Activated CD8-positive, alpha-beta T cell treated with anti-CD3 and anti-CD28 coated beads for 36 hours (primary cell): ENCODE data around the gene CAMTA1. TPM values are rescaled to one million over a fixed set of nuclear protein-coding genes. Genes with fewer than 3 reads are reported as not detected.
"Not testable (repeated sequence)": the region's sequence is repeated elsewhere in the genome, so short reads cannot be mapped to it uniquely, and the experiment has no call there.

ENCODE experiments used
- ATAC-seq: fragments of 200-7000 bp; cut with Tn5 transposase; one replicate; pipeline ENCODE4 v1.10.0; 2021; ENCODE audit warnings: mild to moderate bottlenecking, moderate library complexity
- CTCF ChIA-PET: fragments of 350-600 bp; sonication (Branson Sonifier 250); formaldehyde crosslinking; loops from one replicate; lab custom pipeline; 2021; ENCODE audit warnings: antibody characterized with exemption; lab: Charles Lee
- POLR2A ChIA-PET: fragments of 350-600 bp; sonication (Branson Sonifier 250); formaldehyde crosslinking; loops from one replicate; lab custom pipeline; 2021; ENCODE audit warnings: antibody characterized with exemption; lab: Charles Lee
- DNase-seq: peaks from one replicate; pipeline ENCODE4 v3.0.0-alpha.2; 2020
- H3K27ac Mint-ChIP-seq: one replicate; pipeline ENCODE4 v1.8.0; 2021; ENCODE audit warnings: mild to moderate bottlenecking, mixed read lengths
- H3K27me3 Mint-ChIP-seq: one replicate; pipeline ENCODE4 v1.8.0; 2021; ENCODE audit warnings: mixed read lengths
- H3K36me3 Mint-ChIP-seq: one replicate; pipeline ENCODE4 v1.8.0; 2021; ENCODE audit warnings: low read depth, mixed read lengths
- H3K4me1 Mint-ChIP-seq: one replicate; pipeline ENCODE4 v1.8.0; 2021; ENCODE audit warnings: low read depth, mixed read lengths
- H3K4me3 Mint-ChIP-seq: one replicate; pipeline ENCODE4 v1.8.0; 2021; ENCODE audit warnings: mild to moderate bottlenecking, moderate library complexity, mixed read lengths
- H3K9me3 Mint-ChIP-seq: one replicate; pipeline ENCODE4 v1.8.0; 2021; ENCODE audit warnings: mixed read lengths
- intact Hi-C: fragments of 100-400 bp; cut with micrococcal nuclease; formaldehyde crosslinking; loops from one replicate; pipeline ENCODE4 v1.10.0; 2022
- total RNA-seq, 2 experiments: library from RNA; stranded (reverse); gene quantifications; one replicate each; pipeline ENCODE4 v1.2.3, GENCODE V29; 2021
- TF ChIP-seq, protein P1 (sequence below): fragments of 200-600 bp; IDR thresholded peaks from one replicate; pipeline ENCODE4 v1.8.0; 2022; ENCODE audit warnings: antibody characterized with exemption, mild to moderate bottlenecking

Gene CAMTA1
- total RNA-seq, 2 experiments from 2014 or later: 67.7 to 70.9 TPM

DNA sequence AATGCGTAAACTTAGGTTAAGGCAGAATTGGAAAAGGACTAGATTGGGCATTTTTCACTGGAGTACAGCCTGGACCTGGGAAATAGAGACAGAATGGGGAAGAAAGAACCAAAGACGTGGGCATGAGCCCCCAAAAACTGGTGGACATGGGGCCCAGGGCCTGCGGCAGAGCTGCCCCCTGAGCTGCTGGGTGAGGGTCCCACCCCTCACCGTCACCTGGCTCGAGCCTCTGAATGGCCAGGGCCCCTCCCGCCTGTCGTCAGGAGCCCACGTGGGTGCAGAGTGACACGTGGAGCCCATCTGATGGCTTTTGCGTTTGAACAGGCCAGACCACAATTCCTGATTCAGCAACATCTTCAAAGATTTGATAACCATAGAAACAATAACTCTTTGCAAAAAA is 624.9 kb downstream of the CAMTA1 start:
- ATAC-seq (no peak), DNase-seq (no peak)
- Mint-ChIP-seq H3K27ac (no peak overlapping the region), H3K4me1 (no peaks in the 10 kb centered on the region), H3K27me3 (no peaks in the 10 kb centered on the region), H3K9me3 (no peaks in the 10 kb centered on the region), H3K36me3 (no peaks in the 10 kb centered on the region), H3K4me3 (no peak overlapping the region)
- TF ChIP-seq, protein P1, sequence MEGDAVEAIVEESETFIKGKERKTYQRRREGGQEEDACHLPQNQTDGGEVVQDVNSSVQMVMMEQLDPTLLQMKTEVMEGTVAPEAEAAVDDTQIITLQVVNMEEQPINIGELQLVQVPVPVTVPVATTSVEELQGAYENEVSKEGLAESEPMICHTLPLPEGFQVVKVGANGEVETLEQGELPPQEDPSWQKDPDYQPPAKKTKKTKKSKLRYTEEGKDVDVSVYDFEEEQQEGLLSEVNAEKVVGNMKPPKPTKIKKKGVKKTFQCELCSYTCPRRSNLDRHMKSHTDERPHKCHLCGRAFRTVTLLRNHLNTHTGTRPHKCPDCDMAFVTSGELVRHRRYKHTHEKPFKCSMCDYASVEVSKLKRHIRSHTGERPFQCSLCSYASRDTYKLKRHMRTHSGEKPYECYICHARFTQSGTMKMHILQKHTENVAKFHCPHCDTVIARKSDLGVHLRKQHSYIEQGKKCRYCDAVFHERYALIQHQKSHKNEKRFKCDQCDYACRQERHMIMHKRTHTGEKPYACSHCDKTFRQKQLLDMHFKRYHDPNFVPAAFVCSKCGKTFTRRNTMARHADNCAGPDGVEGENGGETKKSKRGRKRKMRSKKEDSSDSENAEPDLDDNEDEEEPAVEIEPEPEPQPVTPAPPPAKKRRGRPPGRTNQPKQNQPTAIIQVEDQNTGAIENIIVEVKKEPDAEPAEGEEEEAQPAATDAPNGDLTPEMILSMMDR: no peak
- intact Hi-C loops: no loop called here
- POLR2A ChIA-PET: no interaction called here
- CTCF ChIA-PET: no interaction called here

DNA sequence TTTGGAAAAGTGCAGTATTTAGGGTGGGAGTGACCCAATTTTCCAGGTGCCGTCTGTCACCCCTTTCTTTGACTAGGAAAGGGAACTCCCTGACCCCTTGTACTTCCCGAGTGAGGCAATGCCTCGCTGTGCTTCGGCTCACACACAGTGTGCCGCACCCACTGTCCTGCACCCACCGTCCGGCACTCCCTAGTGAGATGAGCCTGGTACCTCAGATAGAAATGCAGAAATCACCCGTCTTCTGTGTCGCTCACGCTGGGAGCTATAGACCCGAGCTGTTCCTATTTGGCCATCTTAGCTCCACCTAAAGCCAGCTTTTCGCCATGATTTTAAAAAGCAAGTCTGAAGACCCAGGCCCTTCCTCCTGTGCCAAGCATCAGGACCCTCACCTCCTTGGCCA is 632.4 kb downstream of the CAMTA1 start:
- H3K36me3 Mint-ChIP-seq, CTCF ChIA-PET, H3K27ac Mint-ChIP-seq, H3K9me3 Mint-ChIP-seq, H3K4me1 Mint-ChIP-seq, H3K27me3 Mint-ChIP-seq, POLR2A ChIA-PET, ATAC-seq, intact Hi-C loops, DNase-seq, H3K4me3 Mint-ChIP-seq: not testable (repeated sequence)

DNA sequence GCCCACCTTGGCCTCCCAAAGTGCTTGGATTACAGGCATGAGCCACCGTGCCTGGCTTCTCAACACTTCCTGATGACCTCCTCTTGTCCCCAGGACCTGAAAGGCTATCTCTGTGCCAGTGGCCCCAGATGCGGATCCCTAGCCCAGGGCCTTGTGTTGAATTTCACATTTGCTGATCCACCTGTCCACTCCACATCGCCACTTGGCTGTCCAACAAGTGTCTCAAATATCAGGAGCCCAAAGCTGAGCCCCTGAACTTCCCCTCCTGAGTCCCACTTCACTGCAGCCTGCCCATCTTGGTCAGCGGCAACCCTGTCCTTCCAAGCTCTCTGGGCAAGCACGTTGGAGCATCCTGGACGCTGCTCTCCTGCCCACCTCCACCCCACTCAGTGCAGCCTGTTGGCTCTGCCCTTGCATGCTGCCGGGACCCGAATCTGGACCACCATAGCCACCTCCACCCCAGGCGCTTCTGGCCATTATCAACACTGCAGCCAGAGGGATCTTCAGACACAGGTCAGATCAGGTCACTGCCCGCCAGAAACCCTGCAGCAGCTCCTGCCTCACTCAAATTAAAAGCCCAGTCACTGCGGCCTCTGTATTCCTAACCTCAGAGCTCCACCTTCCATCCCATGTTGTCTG is 633.3 kb downstream of the CAMTA1 start:
- TF ChIP-seq, protein P1: no peak
- Mint-ChIP-seq H3K27me3 (peaks cover 6% of the 10 kb centered on the region), H3K4me3 (no peak overlapping the region), H3K9me3 (no peaks in the 10 kb centered on the region), H3K27ac (no peak overlapping the region), H3K36me3 (no peaks in the 10 kb centered on the region), H3K4me1 (no peaks in the 10 kb centered on the region)
- POLR2A ChIA-PET: no interaction called here
- DNase-seq (no peak), ATAC-seq (no peak)
- intact Hi-C loops: no loop called here
- CTCF ChIA-PET: no interaction called here

DNA sequence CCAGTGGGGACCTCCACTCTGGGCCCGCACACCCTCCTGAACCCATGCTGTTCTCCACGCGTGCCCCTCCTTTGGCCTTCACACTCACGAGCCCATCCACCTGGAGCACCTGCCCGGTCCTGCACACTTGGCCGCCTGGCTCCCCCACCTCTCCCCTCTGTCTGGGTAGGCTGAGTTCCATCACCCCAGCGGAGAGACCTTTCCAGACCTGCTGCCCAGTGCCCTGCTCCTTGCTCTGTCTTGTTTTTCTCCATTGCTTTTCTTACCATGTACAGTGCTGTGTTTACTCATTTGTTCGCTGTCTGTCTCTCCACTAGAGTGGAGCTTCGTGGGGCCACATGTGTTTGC is 634.8 kb downstream of the CAMTA1 start:
- H3K9me3 Mint-ChIP-seq: no peaks in the 10 kb centered on the region
- H3K4me3 Mint-ChIP-seq: no peak overlapping the region
- H3K27me3 Mint-ChIP-seq: peaks cover 6% of the 10 kb centered on the region
- no peak overlapping the region for H3K27ac Mint-ChIP-seq
- TF ChIP-seq, protein P1: no peak
- POLR2A ChIA-PET: no interaction called here
- CTCF ChIA-PET: no interaction called here
- H3K4me1 Mint-ChIP-seq: no peaks in the 10 kb centered on the region
- no peaks in the 10 kb centered on the region for H3K36me3 Mint-ChIP-seq
- ATAC-seq (no peak), DNase-seq (no peak)
- intact Hi-C loops: no loop called here

GRCh38 chr1:7420470-7421100 is 635.3 kb downstream of the CAMTA1 start:
- H3K9me3 Mint-ChIP-seq: no peaks in the 10 kb centered on the region
- DNase-seq (no peak), ATAC-seq (no peak)
- no peaks in the 10 kb centered on the region for H3K4me1 Mint-ChIP-seq
- intact Hi-C loops: no loop called here
- ChIA-PET POLR2A (no interaction called here), CTCF (no interaction called here)
- no peak overlapping the region for H3K4me3 Mint-ChIP-seq
- no peaks in the 10 kb centered on the region for H3K36me3 Mint-ChIP-seq
- TF ChIP-seq, protein P1: no peak
- H3K27ac Mint-ChIP-seq: no peak overlapping the region
- peaks cover 6% of the 10 kb centered on the region for H3K27me3 Mint-ChIP-seq
